NB4 (cell line): ENCODE results near the gene TTC34.
A peak's percentile ranks its signal among the peaks of the same experiment; 100 is the strongest.

Experiments
- DNase-seq: peaks from one replicate; pipeline ENCODE4 v3.0.0; 2010; ENCODE audit warnings: low read depth
- H3K4me3 ChIP-seq: one replicate; pipeline ENCODE4 v1.5.1; 2011; ENCODE audit warnings: mild to moderate bottlenecking, low read depth, low read length, moderate library complexity
- MYC ChIP-seq: IDR thresholded peaks from 2 replicates; pipeline ENCODE4 v1.6.1; 2011; ENCODE audit warnings: low read depth, low read length
- POLR2A ChIP-seq: IDR thresholded peaks from 2 replicates; pipeline ENCODE4 v1.6.1; 2011; ENCODE audit warnings: mild to moderate bottlenecking; ENCODE audit not compliant: insufficient read length; ENCODE audit errors: extremely low read depth
- TF ChIP-seq, protein P1 (sequence below): IDR thresholded peaks from one replicate; pipeline ENCODE4 v1.5.1; 2012; ENCODE audit warnings: low read depth, low read length
- TF ChIP-seq, protein P2 (sequence below): IDR thresholded peaks from 2 replicates; pipeline ENCODE4 v1.6.1; 2011; ENCODE audit warnings: low read depth, low read length

The TTC34 gene

DNA sequence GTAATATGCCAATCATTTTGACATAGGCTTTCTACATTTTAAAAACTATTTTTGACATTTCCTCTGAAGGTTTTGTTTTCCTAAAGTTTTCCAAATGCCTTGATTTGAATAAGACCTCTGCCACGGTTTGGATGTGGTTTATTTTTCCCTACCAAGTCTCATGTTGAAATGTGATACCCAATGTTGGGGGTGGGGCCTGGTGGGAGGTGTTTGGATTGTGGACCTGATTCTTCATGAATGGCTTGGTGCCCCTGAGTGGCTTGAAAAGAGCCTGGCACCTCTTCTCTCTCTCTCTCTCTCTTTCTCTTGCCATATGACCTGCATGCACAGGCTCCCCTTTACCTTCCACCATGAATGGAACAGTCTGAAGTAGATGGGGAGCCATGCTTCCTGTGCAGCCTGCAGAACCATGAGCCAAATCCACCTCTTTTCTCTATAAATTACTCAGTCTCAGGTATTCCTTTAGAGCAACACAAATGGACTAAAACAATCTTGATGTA, 183.5 kb downstream of the TTC34 start:
- DNase-seq = no peak
- H3K4me3 ChIP-seq = no peak overlapping the region
- TF ChIP-seq, protein P1, sequence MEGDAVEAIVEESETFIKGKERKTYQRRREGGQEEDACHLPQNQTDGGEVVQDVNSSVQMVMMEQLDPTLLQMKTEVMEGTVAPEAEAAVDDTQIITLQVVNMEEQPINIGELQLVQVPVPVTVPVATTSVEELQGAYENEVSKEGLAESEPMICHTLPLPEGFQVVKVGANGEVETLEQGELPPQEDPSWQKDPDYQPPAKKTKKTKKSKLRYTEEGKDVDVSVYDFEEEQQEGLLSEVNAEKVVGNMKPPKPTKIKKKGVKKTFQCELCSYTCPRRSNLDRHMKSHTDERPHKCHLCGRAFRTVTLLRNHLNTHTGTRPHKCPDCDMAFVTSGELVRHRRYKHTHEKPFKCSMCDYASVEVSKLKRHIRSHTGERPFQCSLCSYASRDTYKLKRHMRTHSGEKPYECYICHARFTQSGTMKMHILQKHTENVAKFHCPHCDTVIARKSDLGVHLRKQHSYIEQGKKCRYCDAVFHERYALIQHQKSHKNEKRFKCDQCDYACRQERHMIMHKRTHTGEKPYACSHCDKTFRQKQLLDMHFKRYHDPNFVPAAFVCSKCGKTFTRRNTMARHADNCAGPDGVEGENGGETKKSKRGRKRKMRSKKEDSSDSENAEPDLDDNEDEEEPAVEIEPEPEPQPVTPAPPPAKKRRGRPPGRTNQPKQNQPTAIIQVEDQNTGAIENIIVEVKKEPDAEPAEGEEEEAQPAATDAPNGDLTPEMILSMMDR = no peak
- TF ChIP-seq, protein P2, sequence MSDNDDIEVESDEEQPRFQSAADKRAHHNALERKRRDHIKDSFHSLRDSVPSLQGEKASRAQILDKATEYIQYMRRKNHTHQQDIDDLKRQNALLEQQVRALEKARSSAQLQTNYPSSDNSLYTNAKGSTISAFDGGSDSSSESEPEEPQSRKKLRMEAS = no peak
- no peak for TF ChIP-seq POLR2A
- TF ChIP-seq MYC = no peak

DNA sequence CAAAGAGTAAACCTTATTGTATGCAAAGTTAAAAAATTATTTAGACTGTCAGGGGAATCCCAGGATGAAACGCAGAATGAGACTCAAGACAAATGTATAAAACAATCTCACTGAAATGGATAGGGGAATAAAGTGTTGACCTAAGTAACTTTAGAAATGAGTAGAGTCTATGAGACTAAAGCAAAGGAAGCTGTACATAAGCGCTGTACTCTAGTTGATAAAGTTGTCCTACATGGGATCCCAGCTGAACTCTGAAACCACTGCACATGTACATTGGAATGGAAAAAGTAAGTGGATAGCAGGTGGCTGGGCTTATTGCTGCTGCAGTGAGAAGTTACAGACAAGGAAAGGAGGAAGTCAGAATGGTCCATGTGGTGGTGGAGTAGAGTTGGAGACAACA, 187.3 kb downstream of the TTC34 start:
- no peak overlapping the region for H3K4me3 ChIP-seq
- TF ChIP-seq MYC (no peak), POLR2A (no peak)
- TF ChIP-seq, protein P2 = no peak
- TF ChIP-seq, protein P1 = no peak
- no peak for DNase-seq

DNA sequence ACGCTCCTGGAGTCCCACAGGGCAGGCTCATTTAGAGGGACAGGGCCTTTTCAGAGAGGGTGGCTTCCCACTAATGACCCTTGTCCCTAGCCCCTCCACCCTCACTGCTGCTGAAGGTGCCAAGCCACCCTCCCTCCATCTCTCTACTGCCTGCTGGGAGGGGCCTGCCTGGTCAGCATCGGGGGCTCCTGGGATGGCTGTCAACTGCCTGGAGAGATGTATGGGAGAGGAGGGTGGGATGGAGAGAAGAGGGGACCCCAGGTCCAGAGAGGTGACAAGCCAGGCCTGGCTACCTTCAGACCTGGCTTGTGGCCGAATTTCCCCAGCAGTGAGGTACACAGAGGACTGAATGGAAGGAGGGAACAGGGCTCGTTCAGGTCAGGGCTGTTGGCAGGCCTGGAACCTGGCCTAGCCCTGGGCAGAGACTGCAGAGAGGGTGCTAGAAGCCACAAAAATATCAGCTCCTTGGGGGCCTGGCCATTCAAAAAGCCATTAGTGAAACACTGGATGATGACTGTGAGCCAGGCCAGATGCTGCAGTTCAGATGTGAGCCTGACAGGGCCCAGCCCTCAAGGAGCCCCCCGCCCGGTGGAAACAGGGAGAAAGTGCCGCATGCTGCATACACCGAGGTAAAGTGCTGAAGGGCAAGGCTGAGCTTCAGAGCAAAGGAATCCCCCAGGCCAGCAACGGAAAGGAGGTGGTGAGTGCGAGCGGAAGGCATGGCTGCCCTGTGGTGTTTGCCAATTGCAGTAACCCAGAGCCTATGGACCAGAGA, 188.7 kb downstream of the TTC34 start:
- H3K4me3 ChIP-seq = no peak overlapping the region
- TF ChIP-seq, protein P1 = no peak
- TF ChIP-seq POLR2A (no peak), MYC (no peak)
- TF ChIP-seq, protein P2 = no peak
- DNase-seq = no peak

DNA sequence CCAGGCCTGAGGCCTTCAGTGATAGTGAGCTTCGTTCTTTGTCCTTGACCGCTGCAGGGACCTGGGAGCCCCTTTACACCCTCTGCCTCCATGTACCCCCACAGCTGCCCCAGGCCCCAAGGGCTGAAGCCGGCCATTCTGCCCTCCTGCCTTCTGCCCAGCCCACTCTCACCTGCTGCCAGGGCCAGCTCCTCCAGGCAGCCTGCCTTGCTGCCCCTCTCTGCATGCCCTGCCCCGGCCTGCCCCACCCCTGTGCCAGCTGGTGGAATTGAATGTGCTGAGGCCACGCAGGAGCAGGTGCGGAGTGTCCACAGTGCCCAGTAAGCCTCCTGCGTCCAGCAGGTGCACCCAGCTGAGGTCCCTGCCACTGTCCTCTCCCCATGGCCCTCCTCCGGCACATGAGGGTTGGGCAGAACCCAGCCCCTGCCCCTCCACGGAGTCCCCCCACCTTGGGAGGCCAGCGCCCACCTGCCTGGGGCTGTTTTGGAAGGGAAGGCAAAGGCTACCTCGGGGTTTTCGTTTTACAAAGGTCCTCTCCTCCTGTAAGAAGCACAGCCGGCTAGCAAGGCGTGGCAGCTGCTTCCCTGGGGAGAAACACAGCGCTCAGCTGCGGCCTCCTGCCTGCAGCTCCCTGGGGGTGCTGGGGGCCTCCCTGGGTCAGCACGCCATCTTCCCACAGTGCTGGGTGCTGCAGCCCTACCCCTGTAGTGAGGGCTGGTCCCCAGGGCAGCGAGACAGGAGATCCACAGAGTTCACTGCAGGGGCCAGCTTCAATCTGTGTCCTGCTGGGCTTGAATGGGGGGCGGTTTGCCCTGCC, 189.7 kb downstream of the TTC34 start:
- DNase-seq = peak; percentile 59
- H3K4me3 ChIP-seq = no peak overlapping the region
- TF ChIP-seq, protein P1 = no peak
- TF ChIP-seq POLR2A = no peak
- TF ChIP-seq, protein P2 = no peak
- TF ChIP-seq MYC = no peak

DNA sequence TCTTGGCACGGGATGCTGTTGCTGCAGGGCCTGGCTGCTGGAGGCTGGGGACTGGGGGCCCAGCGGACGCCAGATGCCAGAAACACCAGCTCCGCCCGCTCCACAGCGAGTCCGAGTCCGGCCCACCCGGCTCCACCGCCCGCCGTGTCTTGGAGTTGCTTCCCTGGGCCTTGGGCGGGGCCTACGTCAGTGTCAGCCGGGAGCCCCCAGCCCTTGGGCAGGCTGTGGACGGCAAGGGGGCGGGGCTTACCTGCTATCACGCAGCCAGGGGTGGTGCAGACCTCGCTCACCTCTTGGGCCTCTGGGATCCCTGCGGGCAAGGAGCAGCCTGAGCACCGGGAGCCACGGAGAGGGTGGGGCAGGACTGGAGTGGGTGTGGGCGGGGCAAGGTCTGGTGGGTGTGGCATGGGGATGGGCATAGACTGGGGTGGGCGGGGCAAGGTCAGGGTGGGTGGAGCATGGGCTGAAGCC, 190.4 kb downstream of the TTC34 start:
- no peak overlapping the region for H3K4me3 ChIP-seq
- TF ChIP-seq, protein P1 = no peak
- no peak for TF ChIP-seq POLR2A
- TF ChIP-seq MYC = no peak
- TF ChIP-seq, protein P2 = no peak
- no peak for DNase-seq
